GM12878 (cell line): ENCODE results near the gene TTL. TPM values are rescaled to one million over a fixed set of nuclear protein-coding genes. Genes with fewer than 3 reads are reported as not detected.

Experiments
- ATAC-seq: fragments of 200-7000 bp; cut with Tn5 transposase; 3 replicates; pipeline ENCODE4 v1.9.1; 2020; ENCODE audit warnings: mild to moderate bottlenecking, moderate library complexity
- BruUV-seq: library from RNA; stranded (reverse); fragments of 400-500 nt; replicated peaks from 2 replicates; lab custom pipeline; 2021; lab: Mats Ljungman, UMichigan
- CTCF ChIA-PET: fragments of 300-600 bp; sonication (Branson Sonifier 250); formaldehyde crosslinking; extraction: SDS; loops from one replicate; lab custom pipeline; 2021; ENCODE audit warnings: inconsistent platforms; lab: Yijun Ruan, JAX
- POLR2A ChIA-PET: fragments of 350-600 bp; formaldehyde crosslinking; extraction: SDS; loops from one replicate; lab custom pipeline; 2021; ENCODE audit warnings: inconsistent platforms; lab: Charles Lee
- RAD21 ChIA-PET: fragments of 300-600 bp; sonication (Branson Sonifier 250); formaldehyde crosslinking; loops from one replicate; lab custom pipeline; 2023; ENCODE audit warnings: antibody characterized with exemption; ENCODE audit not compliant: unreplicated experiment; lab: Charles Lee
- SMC1A ChIA-PET: fragments of 300-600 bp; sonication (Branson Sonifier 250); formaldehyde crosslinking; loops from one replicate; lab custom pipeline; 2023; ENCODE audit not compliant: unreplicated experiment, uncharacterized antibody; lab: Charles Lee
- DNase-seq: peaks from one replicate; pipeline ENCODE4 v3.0.0-alpha.2; 2011; ENCODE audit warnings: low read depth, low spot score
- FAIRE-seq: peaks from 3 replicates; lab custom pipeline; 2011; peaks lifted over from hg19 to GRCh38; lab: Jason Lieb, UNC
- H2AFZ ChIP-seq: 2 replicates; pipeline ENCODE4 v1.6.0; 2011; ENCODE audit warnings: low read depth, low read length, control low read depth; ENCODE audit not compliant: control insufficient read depth
- H3K27ac ChIP-seq: 2 replicates; pipeline ENCODE4 v1.5.1; 2011; ENCODE audit warnings: control low read depth; ENCODE audit not compliant: control insufficient read depth, insufficient read depth
- H3K27me3 ChIP-seq, 2 experiments: replicated peaks in 1 of 2; 2 replicates each; pipeline versions ENCODE4 v1.6.0 to v1.6.1; 2011; ENCODE audit warnings: low read length in 1 of 2; ENCODE audit not compliant: control insufficient read depth in 2 of 2, insufficient read depth in 2 of 2
- H3K36me3 ChIP-seq, 2 experiments: 2 replicates each; pipeline ENCODE4 v1.5.1; 2011; ENCODE audit warnings: low read length in 1 of 2; ENCODE audit not compliant: control insufficient read depth in 2 of 2, insufficient read depth in 2 of 2
- H3K4me1 ChIP-seq: 2 replicates; pipeline ENCODE4 v1.6.1; 2011; ENCODE audit warnings: mild to moderate bottlenecking, low read length, moderate library complexity, mixed read lengths; ENCODE audit not compliant: control insufficient read depth, insufficient read depth
- H3K4me2 ChIP-seq: 2 replicates; pipeline ENCODE4 v1.6.0; 2011; ENCODE audit warnings: control low read depth; ENCODE audit not compliant: control insufficient read depth, insufficient read depth
- H3K4me3 ChIP-seq: fragments of 200-600 bp; sonication (generic); 2 replicates; pipeline ENCODE4 v1.5.1; 2016
- H3K79me2 ChIP-seq: 2 replicates; pipeline ENCODE4 v1.6.0; 2011; ENCODE audit warnings: low read length; ENCODE audit not compliant: control insufficient read depth, insufficient read depth
- H3K9ac ChIP-seq: 2 replicates; pipeline ENCODE4 v1.8.0; 2011; ENCODE audit warnings: low read length, control low read depth, mixed read lengths; ENCODE audit not compliant: control insufficient read depth, insufficient read depth
- H3K9me3 ChIP-seq: replicated peaks from 3 replicates; pipeline ENCODE4 v1.5.1; 2011; ENCODE audit warnings: mild to moderate bottlenecking, low read length; ENCODE audit not compliant: control insufficient read depth, insufficient read depth
- H4K20me1 ChIP-seq: 2 replicates; pipeline ENCODE4 v1.6.0; 2011; ENCODE audit not compliant: control insufficient read depth, insufficient read depth
- BACH1 ChIP-seq: fragments of 450-650 bp; IDR thresholded peaks from 2 replicates; pipeline ENCODE4 v1.6.1; 2017; ENCODE audit warnings: mild to moderate bottlenecking, borderline replicate concordance
- CHD1 ChIP-seq: IDR thresholded peaks from 2 replicates; pipeline ENCODE4 v1.6.1; 2012; ENCODE audit warnings: low read depth, low read length, improper control_type of control experiment
- DPF2 ChIP-seq: fragments of 450-650 bp; IDR thresholded peaks from 2 replicates; pipeline ENCODE4 v1.6.1; 2017; ENCODE audit warnings: mild to moderate bottlenecking
- LARP7 ChIP-seq: fragments of 450-650 bp; IDR thresholded peaks from 2 replicates; pipeline ENCODE4 v1.6.1; 2017; ENCODE audit warnings: mild to moderate bottlenecking
- NBN ChIP-seq: fragments of 450-650 bp; IDR thresholded peaks from 2 replicates; pipeline ENCODE4 v1.6.1; 2016
- POLR2A ChIP-seq: IDR thresholded peaks from 2 replicates; pipeline ENCODE4 v1.6.1; 2011; ENCODE audit warnings: low read depth, mild to moderate bottlenecking, low read length
- POLR2AphosphoS5 ChIP-seq: IDR thresholded peaks from 2 replicates; pipeline ENCODE4 v1.6.1; 2011; ENCODE audit warnings: mild to moderate bottlenecking, low read length, inconsistent platforms
- POU2F2 ChIP-seq: IDR thresholded peaks from 3 replicates; pipeline ENCODE4 v1.6.1; 2011; ENCODE audit warnings: low read depth, mild to moderate bottlenecking, low read length, borderline replicate concordance
- RELA ChIP-seq: fragments of 450-650 bp; IDR thresholded peaks from 2 replicates; pipeline ENCODE4 v1.8.0; 2014; ENCODE audit warnings: borderline replicate concordance; ENCODE audit not compliant: partially characterized antibody
- SP1 ChIP-seq: IDR thresholded peaks from one replicate; pipeline ENCODE4 v1.6.1; 2011; ENCODE audit warnings: low read depth, low read length
- SUZ12 ChIP-seq: fragments of 200-600 bp; sonication (generic); IDR thresholded peaks from one replicate; pipeline ENCODE4 v1.6.1; 2018; ENCODE audit warnings: antibody characterized with exemption, mild to moderate bottlenecking; ENCODE audit not compliant: unreplicated experiment
- ZZZ3 ChIP-seq: IDR thresholded peaks from 2 replicates; pipeline ENCODE4 v1.6.1; 2011; ENCODE audit warnings: low read depth; ENCODE audit not compliant: control insufficient read depth, insufficient read length
- WGBS: methylation state at CpG from one replicate; pipeline ENCODE4 v1.1.6; 2016; ENCODE audit warnings: low lambda C conversion rate; ENCODE audit not compliant: insufficient replicate concordance, insufficient coverage; ENCODE audit errors: missing lambda C conversion rate; 5-methylcytosine and 5-hydroxymethylcytosine counted together
- in situ Hi-C: fragments of 300-500 bp; cut with MboI; formaldehyde crosslinking; loops from 9 replicates; pipeline ENCODE4 v1.14.3; 2018; ENCODE audit warnings: mixed read lengths
- intact Hi-C: fragments of 100-400 bp; cut with micrococcal nuclease; formaldehyde crosslinking; loops from one replicate; pipeline ENCODE4 v1.14.2; 2022; ENCODE audit not compliant: unreplicated experiment
- polyA plus RNA-seq, 11 experiments: library from polyadenylated mRNA; depleted of rRNA in 4 of 11; unstranded in 6 of 11; stranded (reverse) in 5 of 11; fragments of >200 nt; fragmentation: Nextera tagmentation in 4 of 11; fragmentation: Illumina TruSeq in 1 of 11; extraction: Ambion mirVana in 4 of 11; extraction: Trizol in 1 of 11; gene quantifications; 1 replicate in 1 of 11; 2 replicates in 10 of 11; pipeline versions ENCODE4 v1.2.1 to v1.2.3, GENCODE V29; 2011 to 2016; ENCODE audit warnings: inconsistent platforms in 2 of 11, missing spikeins in 2 of 11, low read depth in 1 of 11
- total RNA-seq, 4 experiments: library from RNA; depleted of rRNA in 3 of 4; stranded (reverse); fragments of >200 nt in 3 of 4; fragmentation: Illumina TruSeq in 1 of 4; extraction: Trizol in 1 of 4; gene quantifications; 2 replicates each; pipeline versions ENCODE4 v1.2.1 to v1.2.3, GENCODE V29; 2013 to 2021
- TF ChIP-seq, protein P1 (sequence below): IDR thresholded peaks from 2 replicates; pipeline ENCODE4 v1.6.1; 2012; ENCODE audit warnings: low read length, inconsistent platforms
- TF ChIP-seq, protein P2 (sequence below): fragments of 450-650 bp; conservative IDR thresholded peaks from 2 replicates; pipeline ENCODE4 v1.6.1; 2017; ENCODE audit warnings: mild to moderate bottlenecking, moderate library complexity
- TF ChIP-seq, protein P3 (sequence below): fragments of 450-650 bp; IDR thresholded peaks from 2 replicates; pipeline ENCODE4 v1.6.1; 2017; ENCODE audit warnings: borderline replicate concordance

TTL gene
- total and polyA plus RNA-seq, 10 of the 15 experiments (the other 5 are each of a cell fraction or from before 2014, with no cell fraction given), result 3.9 to 27.1 (median 16.1) TPM

DNA sequence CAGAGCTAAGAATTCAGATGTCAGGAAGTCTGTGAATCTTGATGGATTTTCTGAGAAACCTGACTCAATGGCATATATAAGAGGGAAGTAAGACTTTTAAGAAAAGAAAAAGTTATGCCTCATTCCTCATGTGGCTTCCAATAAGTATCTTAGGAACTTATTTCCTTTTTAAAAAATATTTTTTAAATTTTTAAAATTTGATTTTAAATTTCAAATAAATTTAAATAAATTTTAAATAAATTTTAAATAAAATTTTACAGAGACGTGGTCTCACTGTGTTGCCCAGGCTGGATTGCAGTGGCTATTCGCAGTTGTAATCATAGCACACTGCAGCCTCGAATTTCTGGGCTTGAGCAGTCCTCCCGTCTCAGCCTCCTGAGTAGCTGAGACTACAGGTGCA is 48.8 kb downstream of the TTL start:
- Histone ChIP-seq H3K4me1 (no peaks in the 10 kb centered on the region), H3K27me3 (no peaks in the 10 kb centered on the region), H3K27ac (no peak overlapping the region), H3K79me2 (no peaks in the 10 kb centered on the region), H3K4me2 (no peak overlapping the region), H3K36me3 (peaks cover 4 to 5% of the 10 kb centered on the region in 2 experiments), H3K4me3 (no peak overlapping the region), H3K9me3 (no peaks in the 10 kb centered on the region), H2AFZ (no peak overlapping the region), H3K9ac (no peak overlapping the region), H4K20me1 (no peaks in the 10 kb centered on the region)
- CTCF ChIA-PET, result no interaction called here
- FAIRE-seq (no peak), ATAC-seq (no peak), DNase-seq (no peak)
- no TSS peak for BruUV-seq
- in situ Hi-C loops (no loop called here), intact Hi-C loops (no loop called here)
- SMC1A ChIA-PET, result no interaction called here
- RAD21 ChIA-PET, result no interaction called here
- no peak for TF ChIP-seq POU2F2
- no peak for TF ChIP-seq POLR2AphosphoS5
- TF ChIP-seq, protein P1, sequence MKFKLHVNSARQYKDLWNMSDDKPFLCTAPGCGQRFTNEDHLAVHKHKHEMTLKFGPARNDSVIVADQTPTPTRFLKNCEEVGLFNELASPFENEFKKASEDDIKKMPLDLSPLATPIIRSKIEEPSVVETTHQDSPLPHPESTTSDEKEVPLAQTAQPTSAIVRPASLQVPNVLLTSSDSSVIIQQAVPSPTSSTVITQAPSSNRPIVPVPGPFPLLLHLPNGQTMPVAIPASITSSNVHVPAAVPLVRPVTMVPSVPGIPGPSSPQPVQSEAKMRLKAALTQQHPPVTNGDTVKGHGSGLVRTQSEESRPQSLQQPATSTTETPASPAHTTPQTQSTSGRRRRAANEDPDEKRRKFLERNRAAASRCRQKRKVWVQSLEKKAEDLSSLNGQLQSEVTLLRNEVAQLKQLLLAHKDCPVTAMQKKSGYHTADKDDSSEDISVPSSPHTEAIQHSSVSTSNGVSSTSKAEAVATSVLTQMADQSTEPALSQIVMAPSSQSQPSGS, result no peak
- no peak for TF ChIP-seq DPF2
- no peak for TF ChIP-seq SUZ12
- no peak for TF ChIP-seq ZZZ3
- TF ChIP-seq RELA, result no peak
- TF ChIP-seq NBN, result no peak
- TF ChIP-seq, protein P2, sequence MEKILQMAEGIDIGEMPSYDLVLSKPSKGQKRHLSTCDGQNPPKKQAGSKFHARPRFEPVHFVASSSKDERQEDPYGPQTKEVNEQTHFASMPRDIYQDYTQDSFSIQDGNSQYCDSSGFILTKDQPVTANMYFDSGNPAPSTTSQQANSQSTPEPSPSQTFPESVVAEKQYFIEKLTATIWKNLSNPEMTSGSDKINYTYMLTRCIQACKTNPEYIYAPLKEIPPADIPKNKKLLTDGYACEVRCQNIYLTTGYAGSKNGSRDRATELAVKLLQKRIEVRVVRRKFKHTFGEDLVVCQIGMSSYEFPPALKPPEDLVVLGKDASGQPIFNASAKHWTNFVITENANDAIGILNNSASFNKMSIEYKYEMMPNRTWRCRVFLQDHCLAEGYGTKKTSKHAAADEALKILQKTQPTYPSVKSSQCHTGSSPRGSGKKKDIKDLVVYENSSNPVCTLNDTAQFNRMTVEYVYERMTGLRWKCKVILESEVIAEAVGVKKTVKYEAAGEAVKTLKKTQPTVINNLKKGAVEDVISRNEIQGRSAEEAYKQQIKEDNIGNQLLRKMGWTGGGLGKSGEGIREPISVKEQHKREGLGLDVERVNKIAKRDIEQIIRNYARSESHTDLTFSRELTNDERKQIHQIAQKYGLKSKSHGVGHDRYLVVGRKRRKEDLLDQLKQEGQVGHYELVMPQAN, result no peak
- TF ChIP-seq POLR2A, result no peak
- no peak for TF ChIP-seq CHD1
- no peak for TF ChIP-seq LARP7
- TF ChIP-seq BACH1, result no peak
- TF ChIP-seq, protein P3, sequence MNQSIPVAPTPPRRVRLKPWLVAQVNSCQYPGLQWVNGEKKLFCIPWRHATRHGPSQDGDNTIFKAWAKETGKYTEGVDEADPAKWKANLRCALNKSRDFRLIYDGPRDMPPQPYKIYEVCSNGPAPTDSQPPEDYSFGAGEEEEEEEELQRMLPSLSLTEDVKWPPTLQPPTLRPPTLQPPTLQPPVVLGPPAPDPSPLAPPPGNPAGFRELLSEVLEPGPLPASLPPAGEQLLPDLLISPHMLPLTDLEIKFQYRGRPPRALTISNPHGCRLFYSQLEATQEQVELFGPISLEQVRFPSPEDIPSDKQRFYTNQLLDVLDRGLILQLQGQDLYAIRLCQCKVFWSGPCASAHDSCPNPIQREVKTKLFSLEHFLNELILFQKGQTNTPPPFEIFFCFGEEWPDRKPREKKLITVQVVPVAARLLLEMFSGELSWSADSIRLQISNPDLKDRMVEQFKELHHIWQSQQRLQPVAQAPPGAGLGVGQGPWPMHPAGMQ, result no peak
- no peak for TF ChIP-seq SP1
- 99% methylated on average over 4 of the region's 4 CpGs for WGBS
- POLR2A ChIA-PET, result no interaction called here
